ENCODE measurements around the gene MIP.
"Not testable (repeated sequence)": the region's sequence is repeated elsewhere in the genome, so short reads cannot be mapped to it uniquely, and the experiment has no call there.

MIP gene

DNA sequence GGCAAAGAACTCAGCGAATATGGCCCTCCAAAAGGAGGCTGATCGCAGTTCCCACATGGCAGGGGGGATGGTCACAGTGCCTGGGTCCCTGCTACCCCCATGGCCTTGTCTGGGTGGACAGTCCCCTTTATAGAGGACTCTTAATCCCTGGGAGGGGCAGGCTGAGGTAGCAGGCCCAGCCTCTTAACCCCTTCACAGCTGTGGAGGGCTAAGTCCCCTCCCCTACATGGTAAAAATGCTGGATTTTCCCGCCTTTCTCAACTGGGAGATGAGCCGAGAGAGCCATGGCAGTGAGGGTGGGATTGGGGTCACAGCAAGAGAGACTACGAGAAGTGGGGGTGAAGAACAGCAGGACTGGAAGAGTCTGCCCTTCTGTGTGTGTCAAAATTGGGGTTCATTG lies at the start of gene MIP:
Gene MIP (minus strand): TSS at position 101 of the 400 bp plus-strand sequence. CDS start 44 bp downstream, at position 57.
- Histone ChIP-seq H3K4me2 (ENCODE audit: low read depth, low read length, poor library complexity, severe bottlenecking) (no peak within 1 kb of the TSS), H3K36me3 (ENCODE audit: insufficient read depth, low read length) (no peaks in the 10 kb centered on the region), H3K9ac (ENCODE audit: low read depth, low read length, poor library complexity, severe bottlenecking) (no peak within 1 kb of the TSS), H3K9me2 (replicated peaks; ENCODE audit: low read depth, low read length) (no peaks in the 10 kb centered on the region), H3K4me3 (ENCODE audit: low read length, poor library complexity, severe bottlenecking) (no peak within 1 kb of the TSS), H3K27me3 (ENCODE audit: insufficient read depth, low read length, poor library complexity, severe bottlenecking) (no peaks in the 10 kb centered on the region), H4K20me1 (ENCODE audit: insufficient read depth, low read length, poor library complexity, severe bottlenecking) (no peaks in the 10 kb centered on the region), H2AFZ (ENCODE audit: low read length) (no peak within 1 kb of the TSS), H3F3A (ENCODE audit: low read depth) (no peaks in the 10 kb centered on the region), H3K9me3 (ENCODE audit: insufficient read depth, low read depth, low read length) (no peaks in the 10 kb centered on the region), H3K4me1 (ENCODE audit: insufficient read depth, low read length, poor library complexity, severe bottlenecking) (peaks cover 5% of the 10 kb centered on the region), H3K79me2 (ENCODE audit: insufficient read depth, low read length) (no peaks in the 10 kb centered on the region)
- no peak for TF ChIP-seq EZH2phosphoT487 (IDR thresholded peaks at IDR 0.05; ENCODE audit: borderline replicate concordance)
- TF ChIP-seq CTCF (conservative IDR thresholded peaks at IDR 0.05; ENCODE audit: low read length), result no peak

GRCh38 chr12:56499879-56500278 lies 45.4 kb upstream of the MIP start:
- H3K36me3 ChIP-seq (ENCODE audit: insufficient read depth, low read length); H2AFZ ChIP-seq (ENCODE audit: low read length); H3K79me2 ChIP-seq (ENCODE audit: insufficient read depth, low read length); H3K9me3 ChIP-seq (ENCODE audit: insufficient read depth, low read depth, low read length); H3K27me3 ChIP-seq (ENCODE audit: insufficient read depth, low read length, poor library complexity, severe bottlenecking); H3K9me2 ChIP-seq (replicated peaks; ENCODE audit: low read depth, low read length); H3F3A ChIP-seq (ENCODE audit: low read depth); H3K4me3 ChIP-seq (ENCODE audit: low read length, poor library complexity, severe bottlenecking); H4K20me1 ChIP-seq (ENCODE audit: insufficient read depth, low read length, poor library complexity, severe bottlenecking); H3K4me1 ChIP-seq (ENCODE audit: insufficient read depth, low read length, poor library complexity, severe bottlenecking); H3K9ac ChIP-seq (ENCODE audit: low read depth, low read length, poor library complexity, severe bottlenecking); H3K4me2 ChIP-seq (ENCODE audit: low read depth, low read length, poor library complexity, severe bottlenecking): not testable (repeated sequence)

DNA sequence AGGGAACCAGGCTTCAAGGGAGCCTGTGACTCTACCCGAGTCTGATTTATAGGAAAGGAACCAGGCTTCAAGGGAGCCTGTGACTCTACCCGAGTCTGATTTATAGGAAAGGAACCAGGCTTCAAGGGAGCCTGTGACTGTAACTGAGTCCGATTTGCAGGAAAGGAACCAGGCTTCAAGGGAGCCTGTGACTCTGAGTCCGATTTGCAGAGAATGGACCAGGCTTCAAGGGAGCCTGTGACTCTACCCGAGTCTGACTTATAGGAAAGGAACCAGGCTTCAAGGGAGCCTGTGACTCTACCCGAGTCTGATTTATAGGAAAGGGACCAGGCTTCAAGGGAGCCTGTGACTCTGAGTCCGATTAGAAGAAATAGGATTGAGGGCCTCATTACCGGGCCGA lies 45.0 kb upstream of the MIP start:
- H3K9ac ChIP-seq (ENCODE audit: low read depth, low read length, poor library complexity, severe bottlenecking); H3K36me3 ChIP-seq (ENCODE audit: insufficient read depth, low read length); H2AFZ ChIP-seq (ENCODE audit: low read length); H3F3A ChIP-seq (ENCODE audit: low read depth); H4K20me1 ChIP-seq (ENCODE audit: insufficient read depth, low read length, poor library complexity, severe bottlenecking); H3K4me1 ChIP-seq (ENCODE audit: insufficient read depth, low read length, poor library complexity, severe bottlenecking); H3K9me2 ChIP-seq (replicated peaks; ENCODE audit: low read depth, low read length); H3K9me3 ChIP-seq (ENCODE audit: insufficient read depth, low read depth, low read length); H3K4me3 ChIP-seq (ENCODE audit: low read length, poor library complexity, severe bottlenecking); H3K4me2 ChIP-seq (ENCODE audit: low read depth, low read length, poor library complexity, severe bottlenecking); H3K79me2 ChIP-seq (ENCODE audit: insufficient read depth, low read length); H3K27me3 ChIP-seq (ENCODE audit: insufficient read depth, low read length, poor library complexity, severe bottlenecking): not testable (repeated sequence)

DNA sequence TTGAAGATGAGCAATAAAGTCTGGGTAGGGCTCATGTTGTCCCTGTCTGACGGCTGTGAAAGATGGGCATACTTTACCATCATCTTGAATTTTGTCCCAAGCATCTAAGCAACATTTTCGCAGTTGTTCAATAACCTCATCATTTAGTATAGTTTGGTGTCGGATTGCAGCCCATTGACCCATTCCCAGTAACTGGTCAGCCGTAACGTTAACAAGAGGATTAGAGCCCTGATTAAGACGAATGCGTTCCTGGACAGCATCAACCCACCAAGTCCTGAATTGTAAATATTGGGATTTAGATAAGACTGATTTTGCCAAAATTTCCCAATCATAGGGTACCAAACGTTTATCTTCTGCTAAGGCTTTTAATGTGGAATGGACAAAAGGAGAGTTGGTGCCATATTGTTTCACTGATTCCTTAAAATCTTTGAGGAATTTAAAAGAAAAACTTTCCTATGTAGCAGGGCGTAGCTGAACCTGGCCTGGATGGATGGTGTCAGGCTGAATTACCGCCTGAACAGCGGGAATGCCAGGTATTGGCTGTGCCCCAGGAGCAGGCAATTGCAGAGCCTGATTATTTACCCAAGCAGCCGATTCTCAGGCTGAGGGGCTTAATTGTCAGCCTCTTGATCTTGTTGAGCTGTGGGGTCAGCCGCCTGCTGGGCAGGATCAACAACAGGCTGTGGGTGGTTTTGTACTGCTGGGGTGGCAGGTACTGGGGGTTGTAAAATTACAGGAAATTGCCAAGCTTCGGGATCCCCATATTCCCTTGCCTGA lies 43.9 kb upstream of the MIP start:
- H3F3A ChIP-seq (ENCODE audit: low read depth); H3K9me2 ChIP-seq (replicated peaks; ENCODE audit: low read depth, low read length); H4K20me1 ChIP-seq (ENCODE audit: insufficient read depth, low read length, poor library complexity, severe bottlenecking); H3K4me2 ChIP-seq (ENCODE audit: low read depth, low read length, poor library complexity, severe bottlenecking); H3K9me3 ChIP-seq (ENCODE audit: insufficient read depth, low read depth, low read length); H2AFZ ChIP-seq (ENCODE audit: low read length); H3K4me1 ChIP-seq (ENCODE audit: insufficient read depth, low read length, poor library complexity, severe bottlenecking); H3K79me2 ChIP-seq (ENCODE audit: insufficient read depth, low read length); H3K36me3 ChIP-seq (ENCODE audit: insufficient read depth, low read length); H3K9ac ChIP-seq (ENCODE audit: low read depth, low read length, poor library complexity, severe bottlenecking); H3K4me3 ChIP-seq (ENCODE audit: low read length, poor library complexity, severe bottlenecking); H3K27me3 ChIP-seq (ENCODE audit: insufficient read depth, low read length, poor library complexity, severe bottlenecking): not testable (repeated sequence)
